SU-DHL-6 (cell line): ENCODE data around the gene SGCE.

Source experiments
- CTCF ChIP-seq: fragments of 200-600 bp; sonication (generic); IDR thresholded peaks from one replicate; pipeline ENCODE4 v1.5.1; 2017; ENCODE audit warnings: antibody characterized with exemption, mild to moderate bottlenecking, low read length, moderate library complexity; ENCODE audit not compliant: insufficient read depth, poor library complexity, severe bottlenecking
- EZH2phosphoT487 ChIP-seq: fragments of 200-600 bp; sonication (generic), shearing (Covaris generic); conservative IDR thresholded peaks from 2 replicates; pipeline ENCODE4 v1.6.1; 2018; ENCODE audit warnings: mild to moderate bottlenecking, antibody characterized with exemption, low read length, moderate library complexity, mixed read lengths

GRCh38 chr7:94590526-94591162, 65.3 kb downstream of the SGCE start:
- TF ChIP-seq CTCF (no peak), EZH2phosphoT487 (no peak)
